AG09309 (cell line): ENCODE data around the gene SAMSN1.

Experiments used
- DNase-seq: peaks from one replicate; pipeline ENCODE4 v3.0.0-alpha.2; 2010; ENCODE audit warnings: low read depth
- H3K4me3 ChIP-seq: 2 replicates; pipeline ENCODE4 v1.5.1; 2011; ENCODE audit warnings: mild to moderate bottlenecking, low read depth, low read length, moderate library complexity; ENCODE audit not compliant: control insufficient read depth
- TF ChIP-seq, protein P1 (sequence below): IDR thresholded peaks from 2 replicates; pipeline ENCODE4 v1.5.1; 2011; ENCODE audit warnings: mild to moderate bottlenecking, low read depth, low read length, inconsistent platforms; ENCODE audit not compliant: insufficient read depth, control insufficient read depth; ENCODE audit errors: missing control alignments

SAMSN1 gene

DNA sequence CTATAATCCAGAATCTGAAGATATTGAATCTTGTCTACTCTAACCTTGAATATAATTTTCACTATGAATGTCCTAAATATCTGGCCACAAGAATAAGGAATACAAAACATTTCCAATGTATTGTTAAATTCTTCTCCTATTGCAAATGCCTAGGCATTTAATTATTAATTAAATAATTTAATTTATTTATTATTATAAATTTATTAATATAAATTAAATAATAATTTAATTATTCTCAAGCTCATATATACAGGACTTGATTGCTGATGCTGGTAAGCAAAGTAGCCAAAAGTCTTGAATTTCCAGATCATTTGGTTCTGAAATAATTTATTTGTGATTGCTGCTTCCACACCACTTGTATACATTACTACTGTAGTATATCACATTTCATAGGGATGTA lies 71.1 kb downstream of the SAMSN1 start:
- TF ChIP-seq, protein P1, sequence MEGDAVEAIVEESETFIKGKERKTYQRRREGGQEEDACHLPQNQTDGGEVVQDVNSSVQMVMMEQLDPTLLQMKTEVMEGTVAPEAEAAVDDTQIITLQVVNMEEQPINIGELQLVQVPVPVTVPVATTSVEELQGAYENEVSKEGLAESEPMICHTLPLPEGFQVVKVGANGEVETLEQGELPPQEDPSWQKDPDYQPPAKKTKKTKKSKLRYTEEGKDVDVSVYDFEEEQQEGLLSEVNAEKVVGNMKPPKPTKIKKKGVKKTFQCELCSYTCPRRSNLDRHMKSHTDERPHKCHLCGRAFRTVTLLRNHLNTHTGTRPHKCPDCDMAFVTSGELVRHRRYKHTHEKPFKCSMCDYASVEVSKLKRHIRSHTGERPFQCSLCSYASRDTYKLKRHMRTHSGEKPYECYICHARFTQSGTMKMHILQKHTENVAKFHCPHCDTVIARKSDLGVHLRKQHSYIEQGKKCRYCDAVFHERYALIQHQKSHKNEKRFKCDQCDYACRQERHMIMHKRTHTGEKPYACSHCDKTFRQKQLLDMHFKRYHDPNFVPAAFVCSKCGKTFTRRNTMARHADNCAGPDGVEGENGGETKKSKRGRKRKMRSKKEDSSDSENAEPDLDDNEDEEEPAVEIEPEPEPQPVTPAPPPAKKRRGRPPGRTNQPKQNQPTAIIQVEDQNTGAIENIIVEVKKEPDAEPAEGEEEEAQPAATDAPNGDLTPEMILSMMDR, result no peak
- DNase-seq, result no peak
- H3K4me3 ChIP-seq, result no peak overlapping the region

DNA sequence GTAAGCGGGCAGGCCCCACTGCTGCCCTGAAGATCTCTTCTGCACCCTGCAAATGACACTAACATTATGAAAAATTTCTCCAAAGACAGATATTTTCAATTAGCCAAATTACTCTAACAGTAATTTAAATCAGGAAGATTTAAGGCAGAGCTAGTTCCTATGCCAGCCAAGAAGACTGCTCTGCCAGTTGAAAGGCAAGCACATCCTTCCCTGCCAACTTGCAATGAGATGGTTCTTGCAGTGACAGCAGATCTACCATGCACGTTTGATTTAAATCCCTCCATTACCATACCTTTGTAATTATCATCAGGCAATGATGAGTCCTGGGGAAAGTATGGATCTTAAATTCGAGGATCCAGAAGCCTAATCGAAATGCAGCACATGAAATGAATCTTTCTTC lies 76.5 kb downstream of the SAMSN1 start:
- TF ChIP-seq, protein P1, result no peak
- no peak for DNase-seq
- H3K4me3 ChIP-seq, result no peak overlapping the region

DNA sequence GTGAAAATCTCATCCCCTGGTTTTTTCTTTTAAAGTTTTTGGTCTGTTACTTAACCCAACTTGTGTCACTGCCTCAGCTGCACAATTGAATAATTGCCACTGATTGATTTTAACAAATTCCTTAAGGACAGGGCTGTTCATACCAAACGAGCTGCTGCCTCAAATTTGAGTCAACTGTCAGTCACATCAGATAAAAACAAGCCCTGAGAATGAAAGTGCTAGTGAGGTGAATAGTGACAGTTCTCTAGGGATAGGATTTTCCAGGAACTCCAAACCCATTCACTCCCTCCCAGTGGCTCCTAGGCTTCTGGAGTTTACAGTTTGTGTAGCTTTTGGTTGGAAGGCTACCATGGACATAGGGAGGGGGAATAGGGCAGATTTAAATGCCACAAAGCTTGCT lies 79.4 kb downstream of the SAMSN1 start:
- TF ChIP-seq, protein P1, result no peak
- no peak for DNase-seq
- H3K4me3 ChIP-seq, result no peak overlapping the region

DNA sequence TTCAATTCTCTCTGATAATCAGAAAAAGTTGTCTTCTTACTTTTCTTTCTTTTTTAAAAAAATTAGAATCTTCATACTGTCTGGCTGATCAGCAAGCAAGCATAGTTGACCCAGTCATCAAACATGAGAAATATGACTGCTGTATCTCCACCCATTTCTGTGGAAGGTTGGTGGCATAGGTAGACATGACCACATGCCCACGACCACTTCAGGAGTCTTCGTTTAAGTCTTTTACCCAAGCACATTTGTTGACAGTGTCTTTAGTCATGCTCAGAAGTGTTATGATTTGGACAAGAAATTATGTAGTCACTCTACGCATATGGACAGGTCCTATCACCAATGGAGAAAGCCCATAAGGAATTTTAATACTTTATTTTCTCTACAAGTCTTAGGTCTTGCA lies 88.4 kb downstream of the SAMSN1 start:
- DNase-seq, result no peak
- TF ChIP-seq, protein P1, result no peak
- H3K4me3 ChIP-seq, result no peak overlapping the region

DNA sequence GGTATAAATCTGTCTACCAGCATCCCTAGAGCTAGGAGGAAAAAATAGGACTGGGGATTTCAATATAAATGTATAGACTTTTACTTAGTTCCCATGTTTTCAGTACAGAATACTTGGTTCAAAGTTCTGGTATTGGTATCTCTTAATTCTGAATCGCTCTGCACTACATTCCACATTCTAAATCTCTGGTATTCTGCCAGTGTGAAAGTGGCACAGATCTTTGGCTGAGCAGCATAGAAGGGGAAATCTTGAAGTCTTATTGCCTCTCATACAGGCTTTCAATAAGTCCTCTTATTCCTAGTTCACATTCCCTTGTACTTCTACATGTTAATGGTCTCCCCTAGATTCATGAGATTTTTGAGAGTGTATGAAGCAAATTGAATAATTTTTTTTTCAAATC lies 89.2 kb downstream of the SAMSN1 start:
- DNase-seq, result no peak
- TF ChIP-seq, protein P1, result no peak
- H3K4me3 ChIP-seq, result no peak overlapping the region

DNA sequence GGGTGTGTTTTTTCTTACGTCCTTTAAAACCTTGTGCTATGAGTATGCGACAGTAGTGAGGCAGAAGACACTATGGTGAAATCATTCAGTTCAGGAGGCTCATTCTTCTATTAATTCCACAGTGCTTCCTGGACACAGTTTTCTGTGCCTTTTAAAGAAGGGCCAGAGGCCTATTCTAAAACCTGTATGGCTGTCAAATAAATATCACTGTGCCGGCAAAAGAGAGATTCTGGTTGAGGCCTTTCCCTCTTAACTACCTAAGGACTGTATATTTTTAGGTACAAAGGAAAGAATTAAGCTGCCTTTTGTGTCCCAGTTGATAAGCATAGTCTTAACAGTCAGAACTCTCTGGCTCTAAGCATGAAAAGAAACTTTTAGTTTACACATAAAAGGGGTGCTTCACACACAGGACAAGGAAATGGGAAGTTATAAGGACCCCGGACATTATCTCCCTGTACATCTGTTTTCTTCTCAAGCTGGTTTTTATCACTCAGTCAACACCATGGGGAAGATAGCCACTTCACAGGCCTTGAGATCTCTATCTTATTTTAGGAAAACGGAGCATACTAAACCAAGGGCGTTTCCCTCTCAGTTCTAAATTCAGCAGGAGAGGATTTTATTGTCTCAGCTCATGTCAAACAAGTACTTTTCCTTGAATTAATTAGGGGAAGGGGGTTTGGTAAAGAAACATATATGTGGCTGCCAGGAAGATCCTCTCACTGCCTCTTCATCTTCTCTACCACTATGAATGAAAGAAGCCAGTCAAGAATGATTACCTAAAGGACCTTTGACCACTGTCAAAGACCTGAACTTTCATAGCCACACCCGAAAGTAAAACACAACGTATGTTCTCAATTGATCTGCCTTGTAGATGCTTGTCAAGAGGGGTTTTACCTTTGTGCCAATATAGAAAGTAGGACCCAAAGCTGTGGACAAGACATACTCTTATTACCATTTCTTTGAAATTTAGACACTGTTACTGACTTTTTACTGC lies 91.8 kb downstream of the SAMSN1 start:
- H3K4me3 ChIP-seq, result no peak overlapping the region
- TF ChIP-seq, protein P1, result no peak
- DNase-seq, result no peak
